Measurements from ENCODE around the gene ATXN1L.

The ATXN1L gene

DNA sequence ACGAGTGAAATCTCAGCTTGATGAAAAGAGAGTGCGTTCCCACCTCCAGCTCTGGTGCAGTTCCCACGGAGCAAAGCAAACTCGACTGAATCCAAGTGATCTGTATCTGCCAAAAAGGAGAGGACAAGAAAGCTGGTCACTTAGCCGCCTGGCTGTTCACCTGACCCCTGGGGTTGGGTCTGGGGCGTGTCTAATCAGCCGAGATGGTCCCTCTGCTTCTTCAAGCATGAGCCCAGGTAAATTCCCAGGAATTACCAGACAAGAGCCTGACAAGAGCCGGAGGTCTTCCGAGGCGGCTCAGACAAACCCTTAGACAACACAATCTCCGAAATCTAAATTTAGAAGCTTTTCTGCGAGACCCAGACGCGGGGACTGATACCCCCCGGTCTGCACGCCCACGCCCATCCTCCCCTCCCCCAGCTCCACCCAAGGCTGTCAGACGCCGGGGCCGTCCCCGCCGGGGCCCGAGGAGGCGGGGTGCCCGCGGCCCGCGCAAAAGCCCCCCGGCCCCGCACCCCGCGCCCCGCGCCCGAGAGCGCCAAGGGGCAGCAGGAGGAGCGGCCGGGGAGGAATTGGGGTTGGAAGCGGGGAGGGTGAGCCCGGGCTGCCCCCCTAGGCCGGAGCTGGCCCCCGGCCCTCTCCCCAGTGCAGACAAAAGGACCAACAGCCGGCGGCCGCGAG is 37.5 kb downstream of the ATXN1L start:
- in situ Hi-C loops (cut with HindIII; ENCODE audit: low pct_ligation_motif_present, low sequenced_read_pairs): no loop called here
- Histone ChIP-seq H3K27me3 (replicated peaks) (no peaks in the 10 kb centered on the region), H3K36me3 (replicated peaks) (no peaks in the 10 kb centered on the region), H3K4me3 (ENCODE audit: low read depth, low read length) (peak overlapping the region; percentile 72), H3K27ac (peak overlapping the region; percentile 72)
- TF ChIP-seq, protein P1, sequence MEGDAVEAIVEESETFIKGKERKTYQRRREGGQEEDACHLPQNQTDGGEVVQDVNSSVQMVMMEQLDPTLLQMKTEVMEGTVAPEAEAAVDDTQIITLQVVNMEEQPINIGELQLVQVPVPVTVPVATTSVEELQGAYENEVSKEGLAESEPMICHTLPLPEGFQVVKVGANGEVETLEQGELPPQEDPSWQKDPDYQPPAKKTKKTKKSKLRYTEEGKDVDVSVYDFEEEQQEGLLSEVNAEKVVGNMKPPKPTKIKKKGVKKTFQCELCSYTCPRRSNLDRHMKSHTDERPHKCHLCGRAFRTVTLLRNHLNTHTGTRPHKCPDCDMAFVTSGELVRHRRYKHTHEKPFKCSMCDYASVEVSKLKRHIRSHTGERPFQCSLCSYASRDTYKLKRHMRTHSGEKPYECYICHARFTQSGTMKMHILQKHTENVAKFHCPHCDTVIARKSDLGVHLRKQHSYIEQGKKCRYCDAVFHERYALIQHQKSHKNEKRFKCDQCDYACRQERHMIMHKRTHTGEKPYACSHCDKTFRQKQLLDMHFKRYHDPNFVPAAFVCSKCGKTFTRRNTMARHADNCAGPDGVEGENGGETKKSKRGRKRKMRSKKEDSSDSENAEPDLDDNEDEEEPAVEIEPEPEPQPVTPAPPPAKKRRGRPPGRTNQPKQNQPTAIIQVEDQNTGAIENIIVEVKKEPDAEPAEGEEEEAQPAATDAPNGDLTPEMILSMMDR (IDR thresholded peaks at IDR 0.05; ENCODE audit: low read depth, low read length, missing control alignments): peak; percentile 54
- DNase-seq: peak; percentile 1

DNA sequence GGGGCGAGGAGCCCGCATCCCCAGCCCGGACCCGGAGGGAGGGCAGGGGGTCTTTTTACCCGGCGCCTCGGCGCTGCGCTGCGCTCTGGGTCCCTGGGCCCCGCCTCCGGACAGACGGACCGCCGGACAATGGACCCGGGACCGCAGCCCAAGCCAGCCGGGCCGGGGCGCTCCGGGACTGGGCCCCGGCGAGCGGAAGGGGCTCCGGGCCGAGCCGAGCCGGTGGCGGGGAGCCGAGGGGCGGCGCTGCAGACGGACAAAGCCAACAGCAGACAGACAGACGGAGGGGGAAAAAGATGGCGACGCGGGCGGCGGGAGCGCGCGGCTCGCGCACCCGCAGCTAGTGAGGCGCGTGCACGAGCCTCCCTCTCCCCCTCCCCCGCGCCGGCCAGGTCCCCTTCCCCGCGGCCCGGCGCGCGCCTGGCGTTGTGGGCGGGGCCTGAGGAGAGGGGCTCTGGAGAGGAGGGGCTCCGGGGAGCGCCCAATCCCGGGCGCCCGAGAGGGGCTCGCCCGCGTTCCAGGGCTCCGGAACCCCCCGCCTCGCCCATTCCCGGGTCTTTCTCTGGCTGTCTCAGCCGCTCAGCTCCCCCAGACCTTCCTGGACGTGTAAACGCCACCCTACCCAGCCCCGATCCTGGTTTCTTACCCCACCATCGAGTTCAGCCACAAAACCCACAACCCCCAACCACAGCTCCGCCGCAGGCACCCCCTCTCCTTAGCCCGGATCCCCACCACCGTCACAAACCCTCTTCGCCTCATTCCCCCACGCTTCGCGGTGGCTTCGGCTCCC is 38.3 kb downstream of the ATXN1L start, which contains the start of gene ZNF821:
Gene ZNF821, minus strand, starts transcription at position 334 of the 790 bp plus-strand sequence. CDS start 4,236 bp downstream, outside the sequence.
- Histone ChIP-seq H3K27ac (peak within 1 kb of the TSS; percentile 72), H3K4me3 (ENCODE audit: low read depth, low read length) (peak within 1 kb of the TSS; percentile 72), H3K36me3 (replicated peaks) (no peaks in the 10 kb centered on the region), H3K27me3 (replicated peaks) (no peaks in the 10 kb centered on the region)
- in situ Hi-C loops (cut with HindIII; ENCODE audit: low pct_ligation_motif_present, low sequenced_read_pairs): no loop called here
- DNase-seq: peak; percentile 51
- TF ChIP-seq, protein P1 (IDR thresholded peaks at IDR 0.05; ENCODE audit: low read depth, low read length, missing control alignments): no peak

DNA sequence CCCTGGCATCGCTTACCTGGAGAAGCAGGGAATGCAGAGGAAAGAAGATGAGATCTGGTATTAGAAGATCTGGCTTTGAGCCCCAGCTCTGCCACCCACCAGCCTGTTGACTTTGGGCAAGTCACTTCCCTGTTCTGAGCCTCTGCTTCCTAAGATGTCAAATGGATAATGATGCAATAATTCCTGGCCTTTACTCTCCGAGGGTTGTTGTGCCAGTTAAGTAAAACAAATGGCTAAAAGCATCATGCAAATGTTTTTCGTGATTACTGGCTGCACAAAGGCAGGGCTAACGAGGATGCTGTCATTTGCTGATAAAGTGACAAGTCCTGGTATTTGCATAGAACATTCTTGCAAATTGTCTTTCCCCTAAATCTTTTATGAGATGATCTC is 39.5 kb downstream of the ATXN1L start:
- TF ChIP-seq, protein P1 (IDR thresholded peaks at IDR 0.05; ENCODE audit: low read depth, low read length, missing control alignments): no peak
- no peak overlapping the region for H3K4me3 ChIP-seq (ENCODE audit: low read depth, low read length)
- no peak for DNase-seq
- H3K36me3 ChIP-seq (replicated peaks): no peaks in the 10 kb centered on the region
- no peaks in the 10 kb centered on the region for H3K27me3 ChIP-seq (replicated peaks)
- no peak overlapping the region for H3K27ac ChIP-seq
- in situ Hi-C loops (cut with HindIII; ENCODE audit: low pct_ligation_motif_present, low sequenced_read_pairs): no loop called here

DNA sequence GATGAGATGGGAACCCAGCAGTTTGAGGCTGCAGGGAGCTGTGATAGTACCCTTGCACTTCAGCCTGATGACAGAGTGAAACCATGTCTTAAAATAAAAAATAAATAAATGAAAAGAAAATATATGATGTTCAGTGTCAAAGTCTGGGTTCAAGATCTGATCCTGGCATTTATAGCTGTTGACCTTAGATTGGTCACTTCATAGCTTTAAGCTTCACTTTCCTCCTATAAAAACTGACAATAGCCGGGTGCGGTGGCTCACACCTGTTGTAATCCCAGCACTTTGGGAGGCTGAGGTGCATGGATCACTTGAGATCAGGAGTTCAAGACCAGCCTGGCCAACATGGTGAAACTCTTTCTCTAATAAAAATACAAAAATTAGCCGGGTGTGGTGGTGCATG is 43.4 kb downstream of the ATXN1L start:
- Histone ChIP-seq H3K36me3 (replicated peaks) (no peaks in the 10 kb centered on the region), H3K27me3 (replicated peaks) (no peaks in the 10 kb centered on the region), H3K27ac (no peak overlapping the region), H3K4me3 (ENCODE audit: low read depth, low read length) (no peak overlapping the region)
- in situ Hi-C loops (cut with HindIII; ENCODE audit: low pct_ligation_motif_present, low sequenced_read_pairs): no loop called here
- no peak for DNase-seq
- TF ChIP-seq, protein P1 (IDR thresholded peaks at IDR 0.05; ENCODE audit: low read depth, low read length, missing control alignments): no peak

DNA sequence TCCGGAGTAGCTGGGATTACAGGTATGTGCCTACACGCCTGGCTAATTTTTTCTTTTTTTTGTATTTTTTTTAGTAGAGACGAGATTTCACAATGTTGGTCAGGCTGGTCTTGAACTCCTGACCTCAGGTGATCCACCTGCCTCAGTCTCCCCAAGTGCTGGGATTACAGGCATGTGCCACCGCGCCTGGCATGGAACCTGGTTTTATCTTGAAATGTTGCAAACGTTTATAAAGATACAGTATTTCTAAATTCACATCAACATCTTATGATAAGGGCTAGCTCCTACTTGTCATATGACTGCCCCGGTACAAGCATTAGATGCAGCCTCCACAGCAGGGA is 48.1 kb downstream of the ATXN1L start:
- H3K4me3 ChIP-seq (ENCODE audit: low read depth, low read length): peak overlapping the region; percentile 91
- TF ChIP-seq, protein P1 (IDR thresholded peaks at IDR 0.05; ENCODE audit: low read depth, low read length, missing control alignments): no peak
- H3K27me3 ChIP-seq (replicated peaks): no peaks in the 10 kb centered on the region
- no peaks in the 10 kb centered on the region for H3K36me3 ChIP-seq (replicated peaks)
- peak overlapping the region; percentile 91 for H3K27ac ChIP-seq
- in situ Hi-C loops (cut with HindIII; ENCODE audit: low pct_ligation_motif_present, low sequenced_read_pairs): no loop called here
- no peak for DNase-seq

All from brain microvascular endothelial cell (primary cell).